ENCODE results near the gene KRT6C.

DNA sequence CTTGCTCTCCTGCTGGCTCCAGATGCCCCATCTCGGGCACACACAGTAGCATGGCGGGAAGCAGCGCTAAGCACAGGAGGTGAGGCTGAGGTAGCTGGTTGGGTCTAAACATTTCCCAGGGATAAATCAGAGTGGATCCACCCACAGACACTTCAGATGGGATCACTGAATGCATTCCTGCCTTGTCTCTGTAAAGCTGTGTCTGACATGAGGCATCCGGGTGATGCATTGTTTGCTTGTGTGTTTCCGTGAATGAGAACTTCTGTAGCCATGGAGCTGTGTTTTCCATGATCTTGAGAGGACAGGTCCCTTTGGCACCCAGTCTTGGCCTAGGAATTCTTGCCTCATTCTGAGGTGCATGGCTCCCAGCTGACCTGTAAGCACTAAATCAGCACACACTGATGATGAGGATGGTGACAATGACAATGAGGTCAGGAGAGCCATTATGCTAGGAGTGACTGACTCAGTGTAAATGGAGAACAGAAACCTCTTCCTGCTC lies 32.7 kb downstream of the KRT6C start:
- TF ChIP-seq, protein P1, sequence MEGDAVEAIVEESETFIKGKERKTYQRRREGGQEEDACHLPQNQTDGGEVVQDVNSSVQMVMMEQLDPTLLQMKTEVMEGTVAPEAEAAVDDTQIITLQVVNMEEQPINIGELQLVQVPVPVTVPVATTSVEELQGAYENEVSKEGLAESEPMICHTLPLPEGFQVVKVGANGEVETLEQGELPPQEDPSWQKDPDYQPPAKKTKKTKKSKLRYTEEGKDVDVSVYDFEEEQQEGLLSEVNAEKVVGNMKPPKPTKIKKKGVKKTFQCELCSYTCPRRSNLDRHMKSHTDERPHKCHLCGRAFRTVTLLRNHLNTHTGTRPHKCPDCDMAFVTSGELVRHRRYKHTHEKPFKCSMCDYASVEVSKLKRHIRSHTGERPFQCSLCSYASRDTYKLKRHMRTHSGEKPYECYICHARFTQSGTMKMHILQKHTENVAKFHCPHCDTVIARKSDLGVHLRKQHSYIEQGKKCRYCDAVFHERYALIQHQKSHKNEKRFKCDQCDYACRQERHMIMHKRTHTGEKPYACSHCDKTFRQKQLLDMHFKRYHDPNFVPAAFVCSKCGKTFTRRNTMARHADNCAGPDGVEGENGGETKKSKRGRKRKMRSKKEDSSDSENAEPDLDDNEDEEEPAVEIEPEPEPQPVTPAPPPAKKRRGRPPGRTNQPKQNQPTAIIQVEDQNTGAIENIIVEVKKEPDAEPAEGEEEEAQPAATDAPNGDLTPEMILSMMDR (IDR thresholded peaks at IDR 0.05) = no peak
- TF ChIP-seq POLR2A (IDR thresholded peaks at IDR 0.05) = no peak

Measured in right lobe of liver (tissue), 4 donors.